ENCODE measurements around the gene SEMA4C. TPM values are rescaled to one million over a fixed set of nuclear protein-coding genes. Genes with fewer than 3 reads are reported as not detected.
A peak's percentile ranks its signal among the peaks of the same experiment; 100 is the strongest.
"Not testable (repeated sequence)": the region's sequence is repeated elsewhere in the genome, so short reads cannot be mapped to it uniquely, and the experiment has no call there.

The SEMA4C gene
- total and polyA plus RNA-seq, 11 donors: 11.7 to 29.6 (median 20.6) TPM

GRCh38 chr2:96863575-96864342, 6.1 kb downstream of the SEMA4C start:
- TF ChIP-seq CTCF (IDR thresholded peaks at IDR 0.05) (no peak), POLR2A (IDR thresholded peaks at IDR 0.05) (no peak)
- Histone ChIP-seq H3K36me3 (peaks cover 0 to 80% (median 71%) of the 10 kb centered on the region in 9 donors), H3K27ac (peak overlapping the region in 1 of 12 donors; percentile 98), H3K9me3 (no peaks in the 10 kb centered on the region), H3K4me1 (peaks cover 0 to 75% (median 59%) of the 10 kb centered on the region in 12 donors), H3K27me3 (peaks cover 0 to 3% (median 0%) of the 10 kb centered on the region in 9 donors), H3K4me3 (no peak overlapping the region)
- intact Hi-C loops (cut with DNase I): no loop called here
- DNase-seq (peak in 1 of 5 donors; percentile 60), ATAC-seq (no peak)
- WGBS, 4 donors: 78 to 87% (median 85%) methylated on average over 14 to 19 of the region's 19 CpGs

- ATAC-seq; DNase-seq; H3K4me3 ChIP-seq; H3K27me3 ChIP-seq; H3K9me3 ChIP-seq; intact Hi-C loops (cut with DNase I): not testable (repeated sequence)
- 86 to 92% (median 88%) methylated on average over 4 of the region's 4 CpGs for WGBS, 4 donors
- Histone ChIP-seq H3K4me1 (peaks cover 0 to 77% (median 60%) of the 10 kb centered on the region in 12 donors), H3K27ac (peak overlapping the region in 1 of 12 donors; percentile 98), H3K36me3 (peaks cover 0 to 80% (median 71%) of the 10 kb centered on the region in 9 donors)
Observed at GRCh38 chr2:96863056-96863455, 6.8 kb downstream of the SEMA4C start.

GRCh38 chr2:96861074-96861473, 8.8 kb downstream of the SEMA4C start:
- intact Hi-C loops (cut with DNase I): loop anchor here in 1 of 10 donors (2.0 kb wide), 1 partner anchor 90 kb away; no protein-coding TSS in a partner anchor
- H3K4me1 ChIP-seq: peaks cover 0 to 70% (median 52%) of the 10 kb centered on the region in 12 donors
- H3K9me3 ChIP-seq: no peaks in the 10 kb centered on the region
- peak overlapping the region in 3 of 12 donors; percentile 21 to 87 (median 81) for H3K27ac ChIP-seq
- H3K27me3 ChIP-seq: no peaks in the 10 kb centered on the region
- DNase-seq (peak in 2 of 5 donors; percentile 26 to 56), ATAC-seq (no peak)
- H3K36me3 ChIP-seq: peaks cover 0 to 65% (median 58%) of the 10 kb centered on the region in 9 donors
- H3K4me3 ChIP-seq: no peak overlapping the region
- 82 to 95% (median 94%) methylated on average over 7 to 17 of the region's 17 CpGs for WGBS, 4 donors
- TF ChIP-seq POLR2A (IDR thresholded peaks at IDR 0.05) (no peak), CTCF (IDR thresholded peaks at IDR 0.05) (no peak)

GRCh38 chr2:96860065-96861029, 9.5 kb downstream of the SEMA4C start:
- TF ChIP-seq POLR2A (IDR thresholded peaks at IDR 0.05) (no peak), CTCF (IDR thresholded peaks at IDR 0.05) (no peak)
- Histone ChIP-seq H3K36me3 (peaks cover 0 to 58% (median 50%) of the 10 kb centered on the region in 9 donors), H3K27ac (peak overlapping the region in 11 of 12 donors; percentile 25 to 87 (median 77)), H3K9me3 (no peaks in the 10 kb centered on the region), H3K4me1 (peaks cover 0 to 63% (median 48%) of the 10 kb centered on the region in 12 donors), H3K27me3 (no peaks in the 10 kb centered on the region), H3K4me3 (no peak overlapping the region)
- DNase-seq (peak in 3 of 5 donors; percentile 29 to 62 (median 32)), ATAC-seq (no peak)
- intact Hi-C loops (cut with DNase I): loop anchor here in 1 of 10 donors (2.0 kb wide), 1 partner anchor 90 kb away; no protein-coding TSS in a partner anchor
- 72 to 77% (median 75%) methylated on average over 29 to 38 of the region's 38 CpGs for WGBS, 4 donors

Measured in heart left ventricle (tissue), 16 donors.